GM12875 (cell line): ENCODE measurements around the gene SHQ1.

Source experiments
- H3K4me3 ChIP-seq: one replicate; pipeline ENCODE4 v1.5.1; 2011; ENCODE audit warnings: low read depth, low read length, control low read depth
- CTCF ChIP-seq: IDR thresholded peaks from 2 replicates; pipeline ENCODE4 v1.5.1; 2011; ENCODE audit warnings: low read depth, mild to moderate bottlenecking, control low read depth, inconsistent platforms, low read length, moderate library complexity, borderline replicate concordance; ENCODE audit not compliant: insufficient read depth

The SHQ1 gene

GRCh38 chr3:72847282-72847681 is 963 bp downstream of the SHQ1 start:
- TF ChIP-seq CTCF = no peak
- peak overlapping the region; percentile 87 for H3K4me3 ChIP-seq

- no peak overlapping the region for H3K4me3 ChIP-seq
- TF ChIP-seq CTCF = no peak
Measured at GRCh38 chr3:72846166-72846565, 2.1 kb downstream of the SHQ1 start.

DNA sequence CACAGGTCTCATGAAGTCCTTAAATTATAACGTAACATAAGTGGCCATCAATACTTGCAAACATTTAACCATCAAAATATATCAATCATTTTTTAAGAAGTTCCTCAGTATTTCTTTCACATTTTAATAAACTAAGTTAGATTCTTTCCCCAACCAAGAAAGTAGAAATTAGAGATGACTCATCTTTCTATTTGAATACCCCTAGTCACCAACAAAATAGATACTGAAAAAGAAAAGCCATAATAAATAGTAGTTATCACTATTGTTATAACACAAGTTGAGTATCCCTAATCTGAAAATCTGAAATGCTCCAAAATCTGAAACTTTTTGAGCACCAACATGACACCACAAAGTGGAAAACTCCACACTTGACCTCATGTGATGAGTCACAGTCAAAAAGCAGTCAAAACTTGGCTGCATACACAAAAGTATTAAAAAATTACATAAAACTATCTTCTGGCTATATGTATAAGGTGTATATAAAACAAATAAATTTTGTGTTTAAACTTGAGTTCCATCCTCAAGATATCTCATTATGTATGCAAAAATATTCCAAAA is 3.7 kb downstream of the SHQ1 start:
- no peak for TF ChIP-seq CTCF
- no peak overlapping the region for H3K4me3 ChIP-seq

DNA sequence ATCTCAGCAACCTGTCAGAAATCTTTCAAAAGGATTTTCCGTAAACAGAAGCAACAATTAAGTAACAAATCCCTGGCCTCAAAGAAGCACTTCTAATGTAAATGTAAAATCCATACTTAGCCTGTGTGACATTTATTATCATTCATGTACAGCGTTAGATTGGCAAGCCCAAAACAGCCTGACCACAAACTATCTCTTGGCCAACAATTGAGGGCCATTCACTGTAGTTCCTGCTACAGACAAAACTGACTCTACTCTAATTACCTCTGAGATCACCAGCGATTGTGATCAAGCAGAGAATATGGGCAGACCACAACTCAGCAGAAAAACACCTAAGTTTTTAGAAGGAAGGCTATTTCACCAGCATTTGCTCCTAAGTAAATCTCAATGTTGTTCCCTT is 9.2 kb downstream of the SHQ1 start:
- TF ChIP-seq CTCF = no peak
- H3K4me3 ChIP-seq = no peak overlapping the region

- no peak for TF ChIP-seq CTCF
- no peak overlapping the region for H3K4me3 ChIP-seq
Measured at GRCh38 chr3:72836923-72837322, 11.3 kb downstream of the SHQ1 start.

- no peak overlapping the region for H3K4me3 ChIP-seq
- TF ChIP-seq CTCF = no peak
Measured at GRCh38 chr3:72836416-72836815, 11.8 kb downstream of the SHQ1 start.

- no peak for TF ChIP-seq CTCF
- H3K4me3 ChIP-seq = no peak overlapping the region
Measured at GRCh38 chr3:72830452-72831223, 17.6 kb downstream of the SHQ1 start.
